HG02759 (cell line): ENCODE measurements around the gene TRPM2.

Source experiments
- ATAC-seq: cut with Tn5 transposase; IDR thresholded peaks from one replicate; pipeline ENCODE4 v1.9.1; 2021; ENCODE audit warnings: mild to moderate bottlenecking, moderate library complexity; ENCODE audit not compliant: unreplicated experiment

TRPM2 gene

GRCh38 chr21:44353191-44353970 lies at the start of gene TRPM2:
Gene TRPM2, plus strand, starts transcription at chr21:44353621. Its CDS starts 80 bp downstream, at chr21:44353701.
- ATAC-seq = peak; percentile 40

GRCh38 chr21:44304011-44304616 lies 49.3 kb upstream of the TRPM2 start:
- ATAC-seq = no peak

GRCh38 chr21:44304877-44305293 lies 48.5 kb upstream of the TRPM2 start:
- ATAC-seq = no peak

GRCh38 chr21:44305691-44306090 lies 47.7 kb upstream of the TRPM2 start:
- ATAC-seq = no peak

DNA sequence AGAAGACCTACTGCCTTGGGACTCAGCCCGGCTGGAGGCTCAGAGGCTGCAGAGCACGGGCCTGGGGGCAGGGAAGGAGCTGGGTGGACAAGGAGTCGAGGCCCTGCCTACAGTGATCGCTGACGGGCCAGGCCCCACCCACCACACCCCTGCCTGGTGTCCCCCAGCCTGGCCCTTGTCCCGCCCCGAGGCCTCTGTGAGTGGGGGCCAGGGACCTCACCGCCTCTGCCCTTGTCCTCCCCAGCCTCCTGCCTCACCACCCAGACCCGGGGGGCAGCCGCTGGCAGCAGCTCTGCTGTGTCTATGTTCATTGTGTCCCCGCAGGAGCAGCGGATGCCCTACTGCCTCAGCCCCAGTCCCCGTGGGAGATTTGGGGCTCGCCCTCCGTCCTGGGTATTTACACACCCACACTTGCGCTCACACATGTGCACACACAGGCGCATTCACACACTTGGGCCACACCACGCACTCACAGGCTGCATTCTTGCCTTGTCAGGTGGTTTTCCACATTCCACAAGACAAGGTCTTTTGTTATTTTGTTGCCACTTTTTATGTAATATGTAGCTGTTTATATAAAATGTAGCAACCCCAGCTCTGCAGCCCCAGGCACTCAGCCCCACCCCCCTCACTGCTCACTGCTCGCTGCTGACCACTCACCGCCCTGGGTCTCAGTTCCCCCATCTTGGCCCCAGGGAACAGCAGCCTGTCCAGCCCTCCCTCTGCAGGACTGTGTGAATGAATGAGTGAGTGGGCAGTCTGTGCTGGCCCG lies 46.3 kb upstream of the TRPM2 start:
- no peak for ATAC-seq

GRCh38 chr21:44310628-44311507 lies 42.6 kb upstream of the TRPM2 start:
- ATAC-seq = no peak

DNA sequence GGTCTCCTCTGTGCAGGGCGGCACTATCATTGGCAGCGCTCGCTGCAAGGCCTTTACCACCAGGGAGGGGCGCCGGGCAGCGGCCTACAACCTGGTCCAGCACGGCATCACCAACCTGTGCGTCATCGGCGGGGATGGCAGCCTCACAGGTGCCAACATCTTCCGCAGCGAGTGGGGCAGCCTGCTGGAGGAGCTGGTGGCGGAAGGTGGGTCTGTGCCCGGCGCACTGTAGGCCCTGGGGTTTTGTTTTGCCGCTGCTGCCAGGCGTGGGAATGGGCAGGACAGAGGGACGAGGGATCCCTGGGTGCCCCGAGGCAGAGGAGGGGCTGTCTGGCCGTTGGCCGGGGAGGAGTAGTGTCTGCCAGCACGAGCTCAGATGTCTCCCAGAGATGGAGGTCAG lies 41.3 kb upstream of the TRPM2 start:
- no peak for ATAC-seq

GRCh38 chr21:44312716-44313115 lies 40.7 kb upstream of the TRPM2 start:
- ATAC-seq = no peak

DNA sequence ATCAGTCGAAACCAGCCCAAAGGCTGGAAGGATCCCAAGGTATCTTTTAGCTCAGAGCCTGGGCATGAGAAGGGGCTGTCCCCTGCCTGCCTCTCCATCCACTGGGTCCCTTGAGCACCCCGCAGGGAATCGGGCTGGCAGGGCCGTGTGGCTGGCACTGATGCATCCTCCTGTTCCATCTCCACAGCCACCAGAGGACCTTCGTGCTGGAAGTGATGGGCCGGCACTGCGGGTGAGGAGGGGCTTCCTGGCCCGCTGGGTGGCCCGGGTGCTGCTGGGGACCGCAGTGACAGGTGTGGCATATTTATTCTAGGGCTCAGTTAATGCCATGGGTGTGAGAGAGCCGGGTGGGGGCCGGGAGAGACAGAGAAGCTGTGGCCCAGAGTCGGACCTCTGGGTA lies 40.0 kb upstream of the TRPM2 start:
- ATAC-seq = no peak

GRCh38 chr21:44314128-44314527 lies 39.3 kb upstream of the TRPM2 start:
- no peak for ATAC-seq

DNA sequence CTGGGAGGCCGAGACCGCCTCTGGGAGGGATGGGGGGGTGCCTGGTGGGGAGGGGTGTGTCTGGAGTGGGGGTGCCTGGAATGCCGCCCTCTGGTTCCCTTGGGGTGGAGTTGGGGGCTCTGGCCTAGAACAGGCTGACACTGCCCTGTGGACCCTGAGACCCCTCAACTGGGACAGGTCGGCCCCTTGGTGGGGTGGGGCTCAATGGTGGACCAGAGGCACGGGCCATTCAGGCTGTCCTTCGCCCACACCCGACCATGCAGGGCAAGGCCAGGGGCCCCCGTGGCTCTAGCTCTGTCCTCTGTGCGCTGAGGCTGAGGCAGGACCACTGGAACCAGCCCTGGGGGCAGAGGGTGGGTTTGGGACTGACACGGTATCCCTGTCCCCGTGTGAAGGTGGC lies 38.9 kb upstream of the TRPM2 start:
- ATAC-seq = no peak

DNA sequence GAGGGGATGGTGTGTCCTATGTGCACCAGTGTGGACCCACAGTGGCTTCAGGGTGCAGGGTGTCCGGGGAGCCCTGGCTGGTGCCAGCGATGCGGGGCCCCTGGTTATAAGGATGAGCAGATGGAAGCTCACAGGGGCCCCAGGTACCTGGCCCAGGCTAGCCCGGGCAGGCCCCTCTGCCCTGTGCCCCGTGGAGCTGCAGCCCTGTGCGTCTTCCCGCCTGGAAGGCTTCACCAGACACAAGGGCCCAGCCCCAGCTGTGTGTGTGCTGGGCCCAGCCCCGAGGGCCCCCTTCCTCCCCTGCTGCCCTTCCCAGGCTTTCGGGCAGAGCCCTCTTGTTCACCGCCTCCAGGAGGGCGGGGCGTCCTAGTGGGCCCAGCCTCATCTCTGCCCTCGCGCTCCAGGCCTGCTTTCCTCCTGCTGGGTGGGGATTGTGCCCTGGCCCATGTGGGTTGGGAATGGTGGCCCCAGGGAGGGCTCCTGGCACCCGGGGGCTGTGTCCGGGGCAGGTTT lies 37.7 kb upstream of the TRPM2 start:
- ATAC-seq = no peak

DNA sequence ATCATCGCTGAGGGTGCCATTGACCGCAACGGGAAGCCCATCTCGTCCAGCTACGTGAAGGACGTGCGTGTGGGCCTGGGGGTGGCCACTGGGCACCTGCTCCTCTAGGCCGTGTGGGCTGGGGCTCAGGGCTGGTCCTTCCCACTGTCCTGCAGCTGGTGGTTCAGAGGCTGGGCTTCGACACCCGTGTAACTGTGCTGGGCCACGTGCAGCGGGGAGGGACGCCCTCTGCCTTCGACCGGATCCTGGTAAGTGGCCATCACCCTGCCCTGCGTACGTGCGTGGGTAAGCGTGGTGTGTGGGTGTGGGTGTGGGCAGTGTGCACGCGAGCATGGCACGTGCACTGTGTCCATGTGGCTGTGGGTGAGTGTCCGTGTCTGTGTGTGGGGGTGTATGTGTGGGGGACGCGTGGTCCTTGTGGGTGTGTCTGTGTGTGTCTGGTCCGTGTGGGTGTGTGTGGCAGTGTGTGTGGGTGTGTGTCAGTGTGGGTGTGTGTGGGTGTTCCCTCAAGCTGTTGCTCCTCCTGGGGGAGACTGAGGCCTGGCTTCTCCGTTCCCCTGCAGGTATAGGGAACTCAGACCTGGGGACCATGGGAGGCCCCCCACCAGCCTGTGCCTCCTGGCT lies 37.0 kb upstream of the TRPM2 start:
- no peak for ATAC-seq

DNA sequence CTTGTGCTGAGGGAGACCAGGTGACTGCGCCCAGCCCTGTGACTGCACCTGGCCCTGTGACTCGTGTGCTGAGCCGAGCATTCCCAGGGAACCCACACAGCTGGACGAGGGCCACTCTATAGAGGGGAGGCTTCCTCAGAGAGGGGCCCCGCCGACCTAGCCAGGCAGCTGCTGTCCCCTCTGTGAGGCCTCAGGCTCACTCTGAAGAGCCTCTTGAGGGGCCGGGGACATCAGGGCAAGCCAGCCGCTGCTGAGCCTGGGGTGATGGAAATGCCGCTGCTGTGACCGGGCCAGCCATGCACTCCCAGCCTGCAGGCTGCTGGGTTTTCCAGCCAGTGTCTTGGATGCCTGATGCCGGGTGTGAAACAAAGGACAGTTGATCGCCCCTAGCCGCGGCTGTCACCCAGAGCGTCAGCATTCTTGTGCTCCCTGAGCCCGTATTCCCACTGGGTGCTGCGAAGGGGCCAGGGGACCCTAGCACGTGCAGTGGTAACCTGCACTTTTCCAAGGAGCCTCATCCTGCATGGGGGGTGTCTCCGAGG lies 36.1 kb upstream of the TRPM2 start:
- ATAC-seq = no peak

- no peak for ATAC-seq
Measured at GRCh38 chr21:44317871-44318270, 35.5 kb upstream of the TRPM2 start.

GRCh38 chr21:44318489-44319285 lies 34.7 kb upstream of the TRPM2 start:
- no peak for ATAC-seq

GRCh38 chr21:44319407-44320065 lies 33.9 kb upstream of the TRPM2 start:
- no peak for ATAC-seq

GRCh38 chr21:44320847-44321246 lies 32.6 kb upstream of the TRPM2 start:
- ATAC-seq = no peak
